Transverse colon (tissue), 4 donors: ENCODE results near the gene ZBTB20.

Source experiments
- POLR2A ChIP-seq: fragments of 450-650 bp; IDR thresholded peaks from one replicate; pipeline ENCODE4 v1.6.1; 2016; ENCODE audit warnings: antibody characterized with exemption, mild to moderate bottlenecking, moderate library complexity
- POLR2AphosphoS5 ChIP-seq, 3 donors: sonication (generic); formaldehyde crosslinking; IDR thresholded peaks; one replicate each; pipeline ENCODE4 v1.6.1; 2016; ENCODE audit warnings: antibody characterized with exemption in 3 of 3
- TF ChIP-seq, protein P1 (sequence below), 5 experiments: fragments of 200-600 bp in 3 of 5; fragments of 450-650 bp in 2 of 5; sonication (generic) in 3 of 5; IDR thresholded peaks; 1 replicate in 2 of 5; 2 replicates in 3 of 5; pipeline ENCODE4 v1.5.1; 2016 to 2017; ENCODE audit warnings: antibody characterized with exemption in 5 of 5, inconsistent platforms in 3 of 5, mild to moderate bottlenecking in 2 of 5, moderate library complexity in 1 of 5

DNA sequence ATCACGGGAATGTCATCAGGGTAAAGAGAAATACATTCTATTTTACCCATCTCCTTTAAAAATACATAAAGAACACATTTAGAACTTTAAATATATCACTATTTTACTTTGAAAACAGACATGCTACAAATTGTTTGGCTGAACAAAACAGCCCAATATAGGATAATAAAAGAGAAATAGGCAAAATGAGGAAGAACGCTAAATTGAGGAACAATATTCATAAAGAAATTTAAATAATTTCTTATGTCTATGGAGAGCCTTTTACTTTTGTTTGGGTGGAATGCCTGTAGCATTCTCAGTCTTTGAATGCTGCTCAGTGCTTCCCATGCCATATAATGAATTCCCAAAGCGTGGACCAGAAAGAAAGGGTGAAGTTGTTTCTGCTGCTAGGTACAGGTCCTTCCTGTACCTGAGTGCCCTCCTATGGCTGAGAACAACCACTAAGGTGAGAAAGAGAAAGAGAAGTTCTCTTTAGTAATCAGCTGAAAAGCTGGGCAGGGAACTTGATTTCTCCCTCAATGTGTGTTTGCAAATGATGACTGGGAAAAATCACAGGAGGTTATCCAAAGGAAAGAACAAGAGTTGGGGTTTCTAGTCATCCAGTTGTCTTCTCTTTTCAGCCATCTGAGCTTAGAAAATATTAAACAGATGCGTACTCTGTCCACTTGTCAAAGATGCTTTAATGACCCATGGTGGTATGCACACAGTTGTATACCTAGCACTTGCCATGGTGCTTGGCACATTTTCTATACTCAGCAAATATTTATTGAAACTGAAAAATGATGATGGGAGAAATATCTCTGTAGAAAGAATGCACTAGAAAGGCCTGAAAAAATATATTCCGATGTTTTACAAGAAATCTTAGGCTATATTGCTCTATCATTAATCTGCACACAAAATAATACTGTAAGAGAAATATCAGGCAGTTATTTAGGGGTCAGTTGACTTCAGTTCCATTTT, 448.7 kb downstream of the ZBTB20 start:
- TF ChIP-seq, protein P1, sequence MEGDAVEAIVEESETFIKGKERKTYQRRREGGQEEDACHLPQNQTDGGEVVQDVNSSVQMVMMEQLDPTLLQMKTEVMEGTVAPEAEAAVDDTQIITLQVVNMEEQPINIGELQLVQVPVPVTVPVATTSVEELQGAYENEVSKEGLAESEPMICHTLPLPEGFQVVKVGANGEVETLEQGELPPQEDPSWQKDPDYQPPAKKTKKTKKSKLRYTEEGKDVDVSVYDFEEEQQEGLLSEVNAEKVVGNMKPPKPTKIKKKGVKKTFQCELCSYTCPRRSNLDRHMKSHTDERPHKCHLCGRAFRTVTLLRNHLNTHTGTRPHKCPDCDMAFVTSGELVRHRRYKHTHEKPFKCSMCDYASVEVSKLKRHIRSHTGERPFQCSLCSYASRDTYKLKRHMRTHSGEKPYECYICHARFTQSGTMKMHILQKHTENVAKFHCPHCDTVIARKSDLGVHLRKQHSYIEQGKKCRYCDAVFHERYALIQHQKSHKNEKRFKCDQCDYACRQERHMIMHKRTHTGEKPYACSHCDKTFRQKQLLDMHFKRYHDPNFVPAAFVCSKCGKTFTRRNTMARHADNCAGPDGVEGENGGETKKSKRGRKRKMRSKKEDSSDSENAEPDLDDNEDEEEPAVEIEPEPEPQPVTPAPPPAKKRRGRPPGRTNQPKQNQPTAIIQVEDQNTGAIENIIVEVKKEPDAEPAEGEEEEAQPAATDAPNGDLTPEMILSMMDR (IDR thresholded peaks at IDR 0.05) = no peak
- TF ChIP-seq POLR2AphosphoS5 (IDR thresholded peaks at IDR 0.05) (no peak), POLR2A (no peak)
